Sigmoid colon (tissue), 7 donors: ENCODE measurements around the gene KDM4E. TPM values are rescaled to one million over a fixed set of nuclear protein-coding genes. Genes with fewer than 3 reads are reported as not detected.

Source experiments
- DNase-seq: peaks from one replicate; pipeline ENCODE4 v3.0.0-alpha.2; 2019
- H3K27ac ChIP-seq, 4 donors: fragments of 200-600 bp; sonication (generic); one replicate each; pipeline ENCODE4 v1.5.1; 2016 to 2019; ENCODE audit warnings: mild to moderate bottlenecking in 1 of 4
- H3K27me3 ChIP-seq, 3 donors: fragments of 200-600 bp; sonication (generic); one replicate each; pipeline ENCODE4 v1.5.1; 2019; ENCODE audit warnings: mild to moderate bottlenecking in 1 of 3
- H3K36me3 ChIP-seq, 4 donors: fragments of 200-600 bp; sonication (generic); one replicate each; pipeline ENCODE4 v1.5.1; 2016 to 2019
- H3K4me1 ChIP-seq, 4 donors: fragments of 200-600 bp; sonication (generic); one replicate each; pipeline ENCODE4 v1.5.1; 2017 to 2019
- H3K4me3 ChIP-seq, 4 donors: fragments of 200-600 bp; sonication (generic); one replicate each; pipeline ENCODE4 v1.5.1; 2017 to 2019; ENCODE audit warnings: mild to moderate bottlenecking in 2 of 4, moderate library complexity in 1 of 4
- H3K9me3 ChIP-seq, 4 donors: fragments of 200-600 bp in 3 of 4; sonication (generic) in 3 of 4; one replicate each; pipeline versions ENCODE4 v1.5.1 to v1.6.1; 2013 to 2019
- EP300 ChIP-seq, 4 donors: sonication (generic); formaldehyde crosslinking; IDR thresholded peaks; one replicate each; pipeline ENCODE4 v1.6.1; 2017; ENCODE audit warnings: antibody characterized with exemption in 4 of 4
- POLR2A ChIP-seq, 2 donors: fragments of 450-650 bp; IDR thresholded peaks; one replicate each; pipeline ENCODE4 v1.6.1; 2016; ENCODE audit warnings: antibody characterized with exemption in 2 of 2, mild to moderate bottlenecking in 2 of 2, moderate library complexity in 2 of 2
- POLR2AphosphoS5 ChIP-seq, 4 donors: sonication (generic); formaldehyde crosslinking; IDR thresholded peaks; one replicate each; pipeline ENCODE4 v1.6.1; 2017; ENCODE audit warnings: antibody characterized with exemption in 4 of 4
- WGBS, 2 donors: extraction: QIAGEN DNeasy Blood & Tissue Kit; methylation state at CpG; one replicate each; pipeline ENCODE4 v1.1.7; 2013; 5-methylcytosine and 5-hydroxymethylcytosine counted together
- intact Hi-C: fragments of 100-400 bp; cut with DNase I; formaldehyde crosslinking; loops from one replicate; pipeline ENCODE4 v1.15.1; 2023
- polyA plus RNA-seq, 3 donors: library from polyadenylated mRNA; stranded (reverse); fragments of 200-250 nt; gene quantifications; one replicate each; pipeline ENCODE4 v1.2.3, GENCODE V29; 2013
- total RNA-seq, 4 donors: library from RNA; depleted of rRNA; stranded (reverse); fragments of >200 nt; gene quantifications; one replicate each; pipeline ENCODE4 v1.1.0, GENCODE V29; 2016
- TF ChIP-seq, protein P1 (sequence below), 4 experiments: fragments of 450-650 bp in 3 of 4; fragments of 200-600 bp in 1 of 4; IDR thresholded peaks; one replicate each; pipeline ENCODE4 v1.5.1; 2016 to 2019; ENCODE audit warnings: antibody characterized with exemption in 4 of 4, mild to moderate bottlenecking in 3 of 4, moderate library complexity in 2 of 4
- donor health status: healthy with polysubstance abuse.
- donor health status: Bipolar disorder and iron deficiency.
- donor health status: healthy.

The KDM4E gene
- total RNA-seq, result not detected
- not detected for polyA plus RNA-seq

DNA sequence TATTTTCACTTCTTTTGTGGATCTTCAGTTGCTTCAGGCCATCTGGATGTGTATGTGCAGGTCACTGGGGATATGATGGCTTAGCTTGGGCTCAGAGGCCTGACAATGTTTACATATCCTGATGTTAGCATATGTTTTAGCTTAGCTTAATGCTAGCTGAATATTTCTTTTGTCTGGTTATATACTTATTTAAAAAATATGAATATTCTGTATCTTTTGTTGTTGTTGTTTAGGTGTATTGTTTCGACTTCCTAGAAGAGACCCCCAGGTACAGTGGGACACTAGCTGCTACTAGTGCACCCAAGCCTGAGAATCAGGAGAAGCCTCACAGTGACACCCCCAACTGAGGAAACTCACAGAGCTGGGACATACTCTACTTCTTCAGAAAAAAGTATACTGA is at the start of gene KDM4E:
Gene KDM4E, plus strand, starts transcription at position 301 of the 400 bp plus-strand sequence. CDS start 300 bp downstream, outside the sequence.
- TF ChIP-seq EP300 (IDR thresholded peaks at IDR 0.05) (no peak), POLR2A (IDR thresholded peaks at IDR 0.05) (no peak), POLR2AphosphoS5 (IDR thresholded peaks at IDR 0.05) (no peak)
- TF ChIP-seq, protein P1, sequence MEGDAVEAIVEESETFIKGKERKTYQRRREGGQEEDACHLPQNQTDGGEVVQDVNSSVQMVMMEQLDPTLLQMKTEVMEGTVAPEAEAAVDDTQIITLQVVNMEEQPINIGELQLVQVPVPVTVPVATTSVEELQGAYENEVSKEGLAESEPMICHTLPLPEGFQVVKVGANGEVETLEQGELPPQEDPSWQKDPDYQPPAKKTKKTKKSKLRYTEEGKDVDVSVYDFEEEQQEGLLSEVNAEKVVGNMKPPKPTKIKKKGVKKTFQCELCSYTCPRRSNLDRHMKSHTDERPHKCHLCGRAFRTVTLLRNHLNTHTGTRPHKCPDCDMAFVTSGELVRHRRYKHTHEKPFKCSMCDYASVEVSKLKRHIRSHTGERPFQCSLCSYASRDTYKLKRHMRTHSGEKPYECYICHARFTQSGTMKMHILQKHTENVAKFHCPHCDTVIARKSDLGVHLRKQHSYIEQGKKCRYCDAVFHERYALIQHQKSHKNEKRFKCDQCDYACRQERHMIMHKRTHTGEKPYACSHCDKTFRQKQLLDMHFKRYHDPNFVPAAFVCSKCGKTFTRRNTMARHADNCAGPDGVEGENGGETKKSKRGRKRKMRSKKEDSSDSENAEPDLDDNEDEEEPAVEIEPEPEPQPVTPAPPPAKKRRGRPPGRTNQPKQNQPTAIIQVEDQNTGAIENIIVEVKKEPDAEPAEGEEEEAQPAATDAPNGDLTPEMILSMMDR (IDR thresholded peaks at IDR 0.05), result no peak
- no peak within 1 kb of the TSS for H3K4me3 ChIP-seq
- intact Hi-C loops, result no loop called here
- H3K27ac ChIP-seq, result no peak within 1 kb of the TSS
- H3K9me3 ChIP-seq, result no peaks in the 10 kb centered on the region
- 93 to 96% methylated on average over 1 of the region's 1 CpG for WGBS, 2 donors
- DNase-seq, result no peak
- H3K27me3 ChIP-seq, result no peaks in the 10 kb centered on the region
- no peaks in the 10 kb centered on the region for H3K4me1 ChIP-seq
- no peaks in the 10 kb centered on the region for H3K36me3 ChIP-seq

DNA sequence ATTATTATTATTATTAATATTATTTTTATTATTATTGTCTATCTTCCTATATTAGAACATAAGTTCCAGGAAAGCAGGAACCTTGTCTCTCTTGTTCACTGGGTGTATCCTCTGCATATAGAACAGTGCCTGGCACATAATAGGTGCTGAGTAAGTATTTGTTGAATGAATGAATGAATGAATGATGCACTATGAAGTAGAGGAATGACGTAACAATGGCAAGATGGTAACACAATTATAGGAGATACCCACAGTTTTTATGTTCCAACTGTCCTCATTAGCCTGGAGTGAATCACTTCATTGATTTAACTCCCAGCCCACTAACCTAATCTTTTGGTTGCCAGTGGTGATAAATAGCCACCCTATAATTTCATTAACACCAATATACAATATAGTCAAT is 49.5 kb upstream of the KDM4E start:
- intact Hi-C loops, result loop anchor here (10.0 kb wide), 2 partner anchors 169 to 211 kb away; partner anchors contain the start of gene AMOTL1
- whole genome bisulfite sequencing, 2 donors, result 90% methylated on average over 1 of the region's 1 CpG

DNA sequence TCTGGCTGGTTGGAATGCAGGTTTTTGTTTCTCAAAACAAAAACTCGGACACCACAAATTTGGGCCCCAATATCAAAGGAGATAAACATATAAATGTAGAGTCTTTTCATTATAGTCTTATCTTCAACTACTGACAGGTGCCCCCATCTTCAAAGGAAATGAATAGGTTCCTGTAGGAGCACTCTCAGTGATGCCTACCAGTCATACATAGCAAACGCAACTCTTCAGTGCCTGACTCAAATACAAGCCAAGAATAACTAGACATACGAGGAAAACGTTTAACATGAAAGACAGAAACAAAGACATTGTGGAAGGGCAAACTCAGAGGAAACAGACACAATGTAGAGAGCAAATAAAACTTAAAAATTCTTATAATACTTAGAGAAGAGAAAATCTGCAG is 37.7 kb upstream of the KDM4E start:
- Histone ChIP-seq H3K27me3 (no peaks in the 10 kb centered on the region), H3K4me3 (no peak overlapping the region), H3K9me3 (no peaks in the 10 kb centered on the region), H3K36me3 (no peaks in the 10 kb centered on the region), H3K27ac (no peak overlapping the region), H3K4me1 (no peaks in the 10 kb centered on the region)
- TF ChIP-seq, protein P1 (IDR thresholded peaks at IDR 0.05), result no peak
- TF ChIP-seq EP300 (IDR thresholded peaks at IDR 0.05) (no peak), POLR2A (IDR thresholded peaks at IDR 0.05) (no peak), POLR2AphosphoS5 (IDR thresholded peaks at IDR 0.05) (no peak)
- WGBS, 2 donors, result 71 to 85% methylated on average over 4 of the region's 4 CpGs
- intact Hi-C loops, result no loop called here
- no peak for DNase-seq

More for the DNA sequence above, 49.5 kb upstream of the KDM4E start:
- no peak overlapping the region for H3K27ac ChIP-seq
- peaks cover 0 to 14% (median 12%) of the 10 kb centered on the region in 4 donors for H3K4me1 ChIP-seq
- no peak for TF ChIP-seq POLR2A (IDR thresholded peaks at IDR 0.05)
- TF ChIP-seq POLR2AphosphoS5 (IDR thresholded peaks at IDR 0.05), result no peak
- TF ChIP-seq EP300 (IDR thresholded peaks at IDR 0.05), result no peak
- TF ChIP-seq, protein P1 (IDR thresholded peaks at IDR 0.05), result no peak
- H3K4me3 ChIP-seq, result no peak overlapping the region
- no peaks in the 10 kb centered on the region for H3K9me3 ChIP-seq
- DNase-seq, result no peak
- H3K36me3 ChIP-seq, result peaks cover 6 to 13% (median 10%) of the 10 kb centered on the region in 4 donors
- H3K27me3 ChIP-seq, result no peaks in the 10 kb centered on the region

DNA sequence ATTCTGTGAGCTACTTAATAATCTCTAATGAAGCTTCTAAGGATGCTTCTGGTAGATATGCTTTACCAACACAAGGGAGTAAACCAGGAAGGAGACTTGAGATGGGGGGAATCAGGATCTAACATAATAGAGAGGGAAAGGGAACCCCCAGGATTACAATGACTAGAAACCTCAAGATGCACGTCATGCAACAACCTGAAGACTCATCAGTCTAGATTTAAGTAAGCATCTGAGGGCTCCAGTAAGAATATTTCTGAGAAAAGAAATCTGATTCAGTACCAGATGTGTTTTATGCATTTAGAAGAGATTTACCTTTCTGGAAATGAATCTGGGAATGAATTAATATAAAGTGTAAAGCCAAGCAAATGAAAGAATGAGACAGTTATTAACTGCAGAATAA is 36.3 kb upstream of the KDM4E start:
- intact Hi-C loops, result no loop called here
- no peak overlapping the region for H3K27ac ChIP-seq
- H3K4me1 ChIP-seq, result no peaks in the 10 kb centered on the region
- WGBS, 2 donors, result 85 to 94% methylated on average over 1 of the region's 1 CpG
- no peak for DNase-seq
- TF ChIP-seq EP300 (IDR thresholded peaks at IDR 0.05), result no peak
- no peak for TF ChIP-seq POLR2AphosphoS5 (IDR thresholded peaks at IDR 0.05)
- TF ChIP-seq POLR2A (IDR thresholded peaks at IDR 0.05), result no peak
- TF ChIP-seq, protein P1 (IDR thresholded peaks at IDR 0.05), result no peak
- no peaks in the 10 kb centered on the region for H3K36me3 ChIP-seq
- H3K4me3 ChIP-seq, result no peak overlapping the region
- no peaks in the 10 kb centered on the region for H3K27me3 ChIP-seq
- H3K9me3 ChIP-seq, result no peaks in the 10 kb centered on the region

DNA sequence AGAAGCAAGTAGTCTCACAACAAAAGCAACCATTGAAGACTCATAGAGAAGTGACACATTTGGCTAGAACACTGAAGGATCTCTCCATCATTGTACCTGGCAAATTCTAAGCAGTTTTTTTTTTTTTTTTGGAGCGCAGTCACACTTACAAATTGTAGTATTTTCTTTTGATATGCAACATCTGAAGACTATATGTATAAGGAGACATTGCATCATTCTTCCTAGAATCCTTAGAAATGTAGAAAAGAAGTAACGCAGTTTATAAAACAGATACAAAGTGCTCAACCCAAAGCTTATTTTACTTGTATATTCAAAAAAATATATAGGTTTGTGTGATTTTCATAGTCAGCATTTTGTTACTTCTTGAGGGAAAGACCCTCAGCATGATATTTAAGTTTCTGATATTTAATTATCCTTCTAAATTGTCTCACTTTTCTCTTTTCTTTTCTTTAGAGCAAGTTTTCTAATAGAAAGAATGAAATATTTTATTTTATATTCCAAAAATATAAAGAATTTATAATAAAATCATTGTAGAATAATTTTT is 31.6 kb upstream of the KDM4E start:
- Histone ChIP-seq H3K27ac (no peak overlapping the region), H3K36me3 (no peaks in the 10 kb centered on the region), H3K27me3 (no peaks in the 10 kb centered on the region), H3K9me3 (no peaks in the 10 kb centered on the region), H3K4me3 (no peak overlapping the region), H3K4me1 (no peaks in the 10 kb centered on the region)
- intact Hi-C loops, result no loop called here
- DNase-seq, result no peak
- TF ChIP-seq, protein P1 (IDR thresholded peaks at IDR 0.05), result no peak
- no peak for TF ChIP-seq POLR2A (IDR thresholded peaks at IDR 0.05)
- TF ChIP-seq EP300 (IDR thresholded peaks at IDR 0.05), result no peak
- no peak for TF ChIP-seq POLR2AphosphoS5 (IDR thresholded peaks at IDR 0.05)
- 95 to 98% methylated on average over 2 of the region's 2 CpGs for WGBS, 2 donors
